HG03558 (cell line): ENCODE results near the gene GTF3C6.
"Not testable (repeated sequence)": the region's sequence is repeated elsewhere in the genome, so short reads cannot be mapped to it uniquely, and the experiment has no call there.

ENCODE experiments used
- ATAC-seq: cut with Tn5 transposase; IDR thresholded peaks from one replicate; pipeline ENCODE4 v1.9.1; 2021; ENCODE audit warnings: moderate number of reproducible peaks; ENCODE audit not compliant: unreplicated experiment; ENCODE audit errors: extremely low read depth

GTF3C6 gene, protein sequence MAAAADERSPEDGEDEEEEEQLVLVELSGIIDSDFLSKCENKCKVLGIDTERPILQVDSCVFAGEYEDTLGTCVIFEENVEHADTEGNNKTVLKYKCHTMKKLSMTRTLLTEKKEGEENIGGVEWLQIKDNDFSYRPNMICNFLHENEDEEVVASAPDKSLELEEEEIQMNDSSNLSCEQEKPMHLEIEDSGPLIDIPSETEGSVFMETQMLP

DNA sequence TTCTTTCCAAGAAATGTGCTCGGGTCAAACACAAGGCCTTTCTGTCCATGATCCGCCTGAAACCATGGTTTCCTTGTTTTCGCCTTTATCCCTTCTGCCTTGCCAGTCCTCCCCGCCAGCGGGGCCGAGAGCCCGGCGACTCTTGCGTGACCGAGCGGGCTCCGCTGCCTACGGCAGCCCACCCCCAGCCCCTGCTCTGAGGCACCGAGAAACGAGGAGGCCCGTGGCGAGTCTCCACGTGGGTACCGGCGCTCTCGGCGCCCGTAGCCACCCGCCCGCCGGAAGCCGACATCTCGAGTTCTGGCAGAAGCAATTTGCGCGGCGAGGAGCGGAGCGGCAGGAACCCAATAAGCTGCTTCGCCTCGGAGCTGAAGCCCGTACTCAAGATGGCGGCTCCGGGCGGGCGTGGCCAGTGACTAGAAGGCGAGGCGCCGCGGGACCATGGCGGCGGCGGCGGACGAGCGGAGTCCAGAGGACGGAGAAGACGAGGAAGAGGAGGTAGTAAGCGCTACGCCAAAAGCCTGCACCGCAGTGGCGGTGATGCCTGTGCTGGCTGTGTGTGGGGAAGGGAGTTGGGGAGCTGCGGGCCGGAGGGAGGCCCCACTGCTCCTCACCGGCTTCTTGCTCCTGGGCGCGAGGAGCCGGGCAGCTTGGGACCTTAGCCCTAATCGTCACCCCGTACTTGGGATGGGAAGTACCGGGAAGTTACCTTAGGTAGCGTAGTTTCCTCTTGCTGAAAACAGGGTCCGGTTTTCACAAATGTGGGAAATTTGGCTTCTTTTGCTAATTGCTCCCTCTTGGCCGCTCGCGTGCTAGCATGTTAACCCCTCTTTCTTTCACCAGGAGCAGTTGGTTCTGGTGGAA, at the start of gene GTF3C6:
Gene GTF3C6, plus strand, starts transcription at position 378 of the 864 bp plus-strand sequence. Its CDS starts 64 bp downstream, at position 442.
- peak; percentile 87 for ATAC-seq

DNA sequence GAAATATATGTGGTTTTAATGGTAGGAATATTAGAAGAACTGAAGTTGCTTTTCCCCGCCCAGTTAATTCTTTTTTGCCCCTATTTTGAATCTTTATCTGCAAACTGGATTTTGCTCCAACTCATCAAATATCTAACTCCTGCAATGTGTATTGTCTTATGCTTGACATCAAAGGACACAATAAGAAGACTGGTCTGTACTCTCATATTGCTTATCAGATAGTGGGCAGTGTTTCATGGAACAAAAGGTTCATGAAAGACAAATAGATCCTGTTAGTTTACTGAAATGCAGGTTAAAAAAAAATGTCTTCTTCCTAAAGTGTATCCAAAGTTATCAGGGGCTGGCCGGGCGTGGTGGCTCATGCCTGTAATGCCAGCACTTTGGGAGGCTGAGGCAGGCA, 27.7 kb upstream of the GTF3C6 start:
- ATAC-seq: no peak

DNA sequence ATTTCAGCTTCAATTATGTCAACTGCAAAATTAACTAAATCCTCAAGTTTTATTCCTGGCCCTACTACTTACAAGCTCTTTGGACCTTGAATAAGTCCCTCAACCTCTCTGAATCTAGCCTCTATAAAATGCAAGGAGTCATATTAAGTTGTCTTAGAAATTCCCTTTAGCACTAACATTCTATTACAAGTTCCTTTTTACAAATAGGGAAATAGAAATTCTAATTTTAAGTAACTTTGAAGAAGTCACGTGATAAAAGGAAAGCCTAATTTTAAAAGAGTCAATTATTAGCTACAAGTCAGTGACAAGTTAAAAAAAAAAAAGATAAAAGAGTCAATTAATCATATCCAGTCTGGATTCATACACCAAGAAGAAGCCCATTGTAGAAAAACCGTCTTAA, 24.6 kb upstream of the GTF3C6 start:
- no peak for ATAC-seq

DNA sequence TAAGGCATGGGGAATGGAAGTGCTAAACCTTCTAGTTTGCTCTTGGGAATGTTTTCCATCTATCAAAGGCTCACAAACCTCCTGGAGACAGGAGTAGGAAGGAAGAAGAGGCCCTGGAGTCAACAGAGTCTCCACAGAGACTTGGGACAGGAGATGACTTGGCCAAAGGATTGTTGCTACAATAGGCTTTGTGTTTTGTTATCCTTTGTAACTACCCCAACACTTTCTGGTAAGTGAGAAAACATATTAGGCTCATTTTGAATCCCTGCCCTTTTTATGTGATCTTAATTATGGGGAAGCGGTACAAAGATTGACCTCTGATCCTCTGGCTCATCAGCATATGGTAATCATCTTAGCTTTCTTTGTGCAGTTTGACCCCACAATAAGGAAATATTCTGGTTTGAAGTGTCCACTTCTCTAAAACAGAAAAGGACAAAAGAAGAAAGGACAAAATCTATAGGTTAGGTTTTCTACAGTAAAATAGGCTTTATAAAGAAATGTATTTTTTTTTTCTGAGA, 24.1 kb upstream of the GTF3C6 start:
- ATAC-seq: no peak

DNA sequence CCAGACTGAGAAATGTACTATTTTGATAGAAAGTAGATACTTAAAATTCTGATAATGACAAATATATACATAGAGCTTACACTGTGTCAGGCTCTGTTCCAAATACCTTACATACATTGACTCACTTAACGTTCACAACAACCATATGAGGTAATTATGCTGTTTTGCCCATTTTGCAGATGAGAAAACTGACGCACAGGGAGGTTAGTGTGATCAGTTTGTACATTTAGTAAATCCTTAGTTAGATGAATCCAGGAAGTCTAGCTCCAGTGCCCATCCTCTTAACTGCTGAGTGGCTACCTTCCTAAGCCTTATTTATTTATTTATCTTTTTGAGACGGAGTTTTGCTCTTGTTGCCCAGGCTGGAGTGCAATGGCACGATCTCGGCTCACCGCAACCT, 23.3 kb upstream of the GTF3C6 start:
- no peak for ATAC-seq

DNA sequence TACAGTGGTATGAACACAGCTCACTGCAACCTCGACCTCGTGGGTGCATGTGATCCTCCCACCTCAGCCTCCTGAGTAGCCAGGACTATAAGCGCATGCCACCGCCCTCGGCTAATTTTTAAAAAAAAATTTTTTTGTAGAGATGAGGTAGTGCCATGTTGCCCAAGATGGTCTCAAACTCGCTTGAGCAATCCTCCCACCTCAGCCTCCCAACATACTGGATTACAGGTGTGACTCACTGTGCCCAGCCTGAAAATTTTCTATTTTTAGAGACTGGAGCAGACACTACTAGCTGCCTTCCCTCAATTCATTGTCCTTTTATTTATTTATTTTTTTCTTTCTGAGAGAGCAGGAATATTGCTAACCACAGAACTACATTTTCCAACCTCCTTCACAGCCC, 20.3 kb upstream of the GTF3C6 start:
- no peak for ATAC-seq

DNA sequence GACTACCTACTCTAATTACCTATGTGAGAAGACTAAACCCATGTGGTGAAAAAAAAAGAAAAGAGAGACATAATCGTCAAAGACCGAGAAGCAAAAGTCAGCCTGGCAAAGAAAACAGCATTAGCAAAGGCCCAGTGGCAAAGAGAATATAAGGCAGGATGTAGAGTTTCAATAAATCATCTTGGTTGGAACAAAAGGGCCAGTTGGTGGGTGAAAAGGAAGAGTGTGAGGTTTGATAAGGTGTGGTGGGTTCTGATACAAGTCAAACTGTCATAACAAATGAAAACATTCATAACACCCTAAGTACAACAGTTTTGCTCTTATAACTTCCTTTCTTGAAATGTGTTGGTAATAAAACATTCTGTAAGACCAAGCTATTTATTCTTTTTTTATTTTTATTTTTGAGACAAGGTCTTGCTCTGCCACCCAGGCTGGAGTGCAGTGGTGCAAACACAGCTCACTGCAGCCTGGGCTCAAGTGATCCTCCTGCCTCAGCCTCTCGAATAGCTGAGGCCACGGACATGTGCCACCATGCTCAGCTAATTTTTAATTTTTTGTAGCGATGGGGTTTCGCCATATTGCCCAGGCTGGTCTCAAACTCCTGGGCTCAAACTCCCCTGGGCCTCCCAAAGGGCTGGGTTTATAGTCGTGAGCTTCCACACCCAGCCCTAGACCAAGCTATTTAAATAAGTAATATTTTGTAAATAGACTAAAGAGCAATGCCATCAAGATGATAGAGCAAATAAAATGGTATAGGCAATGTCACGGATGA, 18.9 kb upstream of the GTF3C6 start:
- no peak for ATAC-seq

DNA sequence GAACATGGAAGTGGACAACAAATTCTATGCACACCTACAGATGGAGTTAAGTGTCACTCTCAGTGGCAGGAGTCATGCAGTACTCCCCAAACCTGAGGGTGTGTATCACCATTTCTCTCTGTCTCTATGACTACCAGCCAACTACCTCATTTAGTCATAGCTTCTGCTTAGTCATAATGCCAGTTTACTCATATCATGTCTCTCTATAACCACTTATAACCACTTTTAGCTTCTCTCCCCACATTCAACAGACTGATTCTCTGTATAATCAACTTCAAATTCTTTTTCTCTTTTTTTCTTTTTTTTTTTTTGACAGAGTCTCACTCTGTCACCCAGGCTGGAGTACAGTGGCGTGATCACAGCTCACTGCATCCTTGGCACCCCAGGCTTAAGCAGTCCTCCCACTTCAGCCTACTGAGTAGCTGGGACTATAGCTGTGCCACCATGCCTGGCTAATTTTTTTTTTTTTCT, 13.8 kb upstream of the GTF3C6 start:
- peak; percentile 98 for ATAC-seq

DNA sequence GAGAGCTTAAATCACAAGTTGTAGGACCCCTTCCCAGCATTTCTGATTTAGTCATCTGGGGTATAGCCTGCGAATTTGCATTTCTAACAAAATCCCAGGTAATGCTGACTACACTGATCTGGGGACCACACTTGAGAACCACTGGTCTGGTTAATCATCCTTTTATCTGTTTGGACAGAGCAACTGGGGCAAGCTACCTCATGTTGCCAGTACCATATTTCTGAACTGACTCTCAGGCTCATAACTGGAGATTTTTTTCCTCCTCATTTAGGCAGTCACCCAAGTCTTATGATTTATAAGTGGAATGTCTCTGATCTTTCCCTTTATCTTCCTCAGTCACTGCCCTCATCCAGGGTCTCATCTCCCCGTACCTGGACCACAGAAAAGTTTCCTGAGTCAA, 12.0 kb upstream of the GTF3C6 start:
- no peak for ATAC-seq

DNA sequence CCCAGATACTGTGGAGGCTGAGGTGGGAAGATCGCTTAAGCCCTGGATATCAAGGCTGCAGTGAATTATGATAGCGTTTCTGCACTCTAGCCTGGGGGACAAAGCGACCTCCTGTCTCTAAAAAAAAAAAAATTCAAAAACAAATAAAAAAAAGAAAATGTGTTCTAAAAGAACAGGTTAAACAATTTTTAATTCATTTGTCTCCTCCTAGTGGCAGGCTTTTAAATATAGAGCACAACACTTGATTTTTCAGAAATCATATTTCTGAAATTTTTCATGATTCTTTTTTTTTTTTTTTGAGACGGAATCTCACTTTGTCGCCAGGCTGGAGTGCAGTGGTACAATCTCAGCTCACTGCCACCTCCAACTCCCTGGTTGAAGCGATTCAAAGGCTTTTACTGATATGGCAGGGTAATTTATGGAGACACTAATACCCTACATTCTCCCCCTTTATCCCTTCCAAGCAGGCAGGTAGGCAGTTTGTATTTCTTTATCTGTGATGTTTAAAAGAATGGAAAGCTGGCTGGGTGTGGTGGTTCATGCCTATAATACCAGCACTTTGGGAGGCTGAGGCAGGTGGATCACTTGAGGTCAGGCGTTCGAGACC, 8.7 kb upstream of the GTF3C6 start:
- no peak for ATAC-seq

DNA sequence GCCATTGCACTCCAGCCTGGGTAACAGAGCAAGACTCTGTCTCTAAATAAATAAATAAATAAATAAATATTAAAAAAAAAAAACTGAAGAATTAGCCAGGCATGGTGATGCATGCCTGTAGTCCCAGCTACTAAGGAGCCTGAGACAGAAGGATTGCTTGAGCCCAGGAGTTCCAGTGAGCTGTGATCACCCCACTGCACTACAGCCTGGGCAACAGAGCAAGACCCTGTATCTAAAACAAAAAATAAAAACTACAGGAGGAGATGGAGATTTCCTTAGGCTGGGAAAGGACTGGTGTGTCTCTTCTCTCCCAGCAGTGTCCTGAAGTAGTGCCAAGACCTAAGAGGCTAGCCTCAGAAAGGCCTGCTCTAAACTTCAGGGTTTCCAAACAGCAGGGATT, 8.1 kb upstream of the GTF3C6 start:
- ATAC-seq: no peak

DNA sequence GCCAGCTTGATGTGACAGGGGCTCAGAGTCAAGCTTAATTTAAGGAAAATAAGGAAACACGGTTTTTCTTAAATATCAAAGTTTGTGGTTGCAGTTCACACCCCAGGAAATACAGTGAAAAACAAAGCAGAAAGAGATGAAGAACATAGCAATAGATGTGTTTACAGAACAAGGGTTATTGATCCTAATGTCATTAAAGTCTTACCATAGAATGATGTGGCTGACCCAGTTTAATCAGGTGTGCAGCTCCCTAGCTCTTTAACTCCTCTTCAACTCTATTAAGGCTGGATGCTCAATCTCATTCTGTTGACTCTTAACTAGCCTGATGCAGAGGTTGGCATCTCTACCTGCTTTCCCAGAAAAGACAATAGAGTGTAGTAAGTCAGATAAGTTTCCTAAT, 7.5 kb upstream of the GTF3C6 start:
- ATAC-seq: no peak

DNA sequence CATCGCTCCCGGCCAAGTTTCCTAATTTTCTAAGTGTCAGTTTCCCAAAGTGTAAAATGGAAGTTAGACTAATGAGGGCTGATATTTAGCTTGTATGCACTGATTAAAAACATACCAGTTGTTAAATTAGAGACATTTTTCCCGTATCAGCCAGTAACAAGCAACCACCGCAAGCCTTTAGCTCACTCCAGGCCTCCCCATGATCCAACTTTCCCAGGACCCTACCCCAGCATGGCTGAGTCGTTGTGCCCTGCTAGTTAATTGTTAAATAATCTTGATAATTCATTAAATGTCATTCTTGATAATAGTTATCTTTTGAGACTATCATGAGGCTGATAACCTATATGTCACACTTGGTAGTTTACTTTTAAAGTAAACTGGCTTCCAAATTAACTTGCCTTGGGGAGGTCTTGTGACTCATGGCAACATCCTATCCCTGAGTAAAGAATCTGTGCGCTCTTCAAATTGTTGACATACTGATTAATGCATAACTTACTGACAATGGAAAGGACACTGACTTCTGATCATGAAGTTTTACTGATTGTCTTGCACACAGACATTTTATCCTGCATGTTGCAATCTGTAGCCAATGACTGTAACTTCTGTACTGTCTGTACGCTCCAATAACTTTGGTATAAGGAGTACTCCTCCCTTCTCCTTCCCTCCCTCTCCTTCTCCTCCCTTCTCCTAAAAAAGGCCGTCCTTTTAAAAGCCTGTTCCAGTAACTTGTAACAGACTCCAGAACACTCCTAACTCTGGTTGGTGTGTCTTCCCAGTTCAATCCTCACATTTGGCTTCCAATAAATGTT, 6.3 kb upstream of the GTF3C6 start:
- ATAC-seq: no peak

DNA sequence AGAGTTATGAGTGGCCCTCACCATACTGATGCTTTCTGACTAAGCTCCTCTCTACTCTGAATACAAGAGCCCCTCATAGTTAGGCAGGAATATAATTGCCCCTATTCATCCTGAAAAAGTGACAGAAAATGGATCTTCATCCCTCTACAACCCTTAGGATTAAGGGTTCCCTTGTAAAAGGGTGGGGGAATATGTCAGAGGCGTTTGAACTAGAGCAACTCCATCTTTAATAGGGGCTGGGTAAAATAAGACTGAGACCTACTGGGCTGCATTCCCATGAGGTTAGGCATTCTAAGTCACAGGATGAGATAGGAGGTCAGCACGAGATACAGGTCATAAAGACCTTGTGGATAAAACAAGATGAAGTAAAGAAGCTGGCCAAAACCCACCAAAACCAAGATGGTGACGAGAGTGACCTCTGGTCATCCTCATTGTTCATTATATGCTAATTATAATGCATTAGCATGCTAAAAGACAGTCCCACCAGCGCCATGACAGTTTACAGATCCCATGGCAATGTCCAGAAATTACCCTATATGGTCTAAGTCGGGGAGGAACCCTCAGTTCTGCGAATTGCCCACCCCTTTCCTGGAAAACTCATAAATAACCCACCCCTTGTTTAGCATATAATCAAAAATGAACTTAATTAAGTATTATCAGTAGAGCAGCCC, 4.7 kb upstream of the GTF3C6 start:
- ATAC-seq: no peak

DNA sequence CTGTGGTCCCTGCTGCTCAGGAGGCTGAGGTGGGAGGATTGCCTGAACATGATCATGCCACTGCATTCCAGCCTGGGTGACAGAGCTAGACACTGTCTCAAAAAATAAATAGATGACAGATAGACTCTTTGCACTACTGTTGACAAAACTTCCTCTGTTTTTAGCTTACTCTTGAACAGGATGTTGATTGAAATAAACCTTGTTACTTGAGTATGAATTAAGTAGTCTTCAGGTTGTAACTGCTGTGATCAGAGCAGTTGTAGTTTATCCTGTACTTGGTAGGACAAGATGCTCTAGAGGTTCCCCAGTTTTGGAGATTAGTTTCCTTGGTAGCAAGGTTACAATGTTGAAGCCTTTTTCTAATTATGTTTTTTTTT, 1.5 kb downstream of the GTF3C6 start:
- no peak for ATAC-seq

DNA sequence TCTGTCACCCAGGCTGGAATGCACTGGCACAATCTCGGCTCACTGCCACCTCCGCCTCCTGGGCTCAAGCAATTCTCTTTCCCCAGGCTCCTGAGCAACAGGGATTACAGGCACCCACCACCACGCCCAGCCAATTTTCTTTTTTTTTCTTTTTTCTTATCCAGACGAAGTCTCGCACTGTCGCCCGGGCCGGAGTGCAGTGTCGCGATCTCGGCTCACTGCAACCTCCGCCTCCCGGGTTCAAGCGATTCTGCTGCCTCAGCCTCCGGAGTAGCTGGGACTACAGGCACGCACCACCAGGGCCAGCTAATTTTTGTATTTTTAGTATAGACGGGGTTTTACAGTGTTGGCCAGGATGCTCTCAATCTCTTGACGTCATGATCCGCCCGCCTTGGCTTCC, 4.1 kb downstream of the GTF3C6 start:
- ATAC-seq: not testable (repeated sequence)

DNA sequence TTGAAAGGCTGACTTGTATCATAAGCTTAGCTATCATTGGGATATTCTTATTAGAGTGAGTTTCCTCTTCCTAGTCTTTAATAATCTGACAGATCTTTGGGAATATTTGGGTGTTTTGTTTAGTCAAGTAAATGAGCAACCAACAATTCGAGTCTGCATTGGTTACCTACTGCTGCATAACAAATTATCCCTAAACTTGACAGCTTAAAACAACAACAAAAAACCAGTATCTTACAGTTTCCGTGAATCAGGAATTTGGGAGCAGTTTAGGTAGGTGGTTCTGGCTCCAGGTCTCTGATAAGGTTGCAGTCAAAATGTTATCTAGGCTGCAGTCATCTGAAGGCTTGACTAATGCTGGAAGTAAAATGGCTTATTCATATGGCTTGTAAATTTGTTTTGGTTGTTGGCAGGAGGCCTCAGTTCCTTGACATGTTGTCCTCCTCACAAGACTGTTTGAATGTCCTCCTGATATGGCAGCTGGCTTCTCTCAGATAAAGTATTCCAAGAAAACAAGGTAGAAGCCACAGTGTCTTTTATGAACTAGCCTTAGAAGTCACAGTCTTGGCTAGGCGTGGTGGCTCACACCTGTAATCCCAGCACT, 7.2 kb downstream of the GTF3C6 start:
- ATAC-seq: no peak

DNA sequence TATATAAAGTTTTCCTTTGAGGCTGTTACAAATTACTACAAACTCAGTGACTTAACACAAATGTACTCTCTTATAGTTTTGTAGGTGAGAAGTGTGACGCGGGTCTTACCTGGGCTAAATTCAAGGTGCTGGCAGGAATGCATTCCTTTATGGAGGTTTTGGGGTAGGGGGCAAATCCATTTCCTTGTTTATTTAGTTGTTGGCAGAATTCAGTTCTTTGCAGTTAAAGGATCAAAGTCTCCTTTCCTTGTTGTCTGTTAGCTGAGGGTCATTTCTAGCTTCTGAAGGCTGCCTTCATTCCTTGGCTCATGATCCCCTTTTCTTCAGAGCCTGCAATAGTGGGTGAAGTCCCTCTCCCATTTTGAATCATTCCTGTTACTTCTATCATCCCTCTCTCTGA, 10.2 kb downstream of the GTF3C6 start:
- not testable (repeated sequence) for ATAC-seq

DNA sequence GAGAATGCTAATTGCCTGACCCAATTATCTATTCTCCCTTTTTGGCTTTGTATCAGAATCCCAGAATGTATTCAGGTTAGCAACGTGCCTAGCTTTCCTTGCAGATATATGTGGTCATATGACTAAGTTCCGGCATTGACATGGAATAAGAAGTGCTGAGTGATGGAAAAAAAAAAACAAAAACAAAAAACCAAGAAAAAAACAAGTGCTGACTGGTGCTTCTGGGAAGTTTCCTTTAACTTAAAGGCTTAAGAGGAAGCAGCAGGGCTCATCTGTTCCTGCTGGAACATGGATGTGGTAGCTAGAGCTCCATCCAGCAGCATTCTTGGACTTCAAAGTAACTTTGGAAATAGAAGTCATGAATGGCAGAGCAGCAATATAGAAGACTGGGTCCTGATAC, 13.0 kb downstream of the GTF3C6 start:
- no peak for ATAC-seq
